ENCODE measurements around the gene PDE4B. TPM values are rescaled to one million over a fixed set of nuclear protein-coding genes. Genes with fewer than 3 reads are reported as not detected.
"Not testable (repeated sequence)": the region's sequence is repeated elsewhere in the genome, so short reads cannot be mapped to it uniquely, and the experiment has no call there.

The PDE4B gene
- total RNA-seq, 1 donor: 51.0 TPM

GRCh38 chr1:66399888-66400529 lies 607.3 kb downstream of the PDE4B start:
- TF ChIP-seq, protein P1, sequence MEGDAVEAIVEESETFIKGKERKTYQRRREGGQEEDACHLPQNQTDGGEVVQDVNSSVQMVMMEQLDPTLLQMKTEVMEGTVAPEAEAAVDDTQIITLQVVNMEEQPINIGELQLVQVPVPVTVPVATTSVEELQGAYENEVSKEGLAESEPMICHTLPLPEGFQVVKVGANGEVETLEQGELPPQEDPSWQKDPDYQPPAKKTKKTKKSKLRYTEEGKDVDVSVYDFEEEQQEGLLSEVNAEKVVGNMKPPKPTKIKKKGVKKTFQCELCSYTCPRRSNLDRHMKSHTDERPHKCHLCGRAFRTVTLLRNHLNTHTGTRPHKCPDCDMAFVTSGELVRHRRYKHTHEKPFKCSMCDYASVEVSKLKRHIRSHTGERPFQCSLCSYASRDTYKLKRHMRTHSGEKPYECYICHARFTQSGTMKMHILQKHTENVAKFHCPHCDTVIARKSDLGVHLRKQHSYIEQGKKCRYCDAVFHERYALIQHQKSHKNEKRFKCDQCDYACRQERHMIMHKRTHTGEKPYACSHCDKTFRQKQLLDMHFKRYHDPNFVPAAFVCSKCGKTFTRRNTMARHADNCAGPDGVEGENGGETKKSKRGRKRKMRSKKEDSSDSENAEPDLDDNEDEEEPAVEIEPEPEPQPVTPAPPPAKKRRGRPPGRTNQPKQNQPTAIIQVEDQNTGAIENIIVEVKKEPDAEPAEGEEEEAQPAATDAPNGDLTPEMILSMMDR (IDR thresholded peaks at IDR 0.05; ENCODE audit: insufficient read depth, low read depth, low read length): no peak
- H3K4me3 ChIP-seq (ENCODE audit: low read depth, low read length): no peak overlapping the region
- DNase-seq (ENCODE audit: low read depth): peak; percentile 51

DNA sequence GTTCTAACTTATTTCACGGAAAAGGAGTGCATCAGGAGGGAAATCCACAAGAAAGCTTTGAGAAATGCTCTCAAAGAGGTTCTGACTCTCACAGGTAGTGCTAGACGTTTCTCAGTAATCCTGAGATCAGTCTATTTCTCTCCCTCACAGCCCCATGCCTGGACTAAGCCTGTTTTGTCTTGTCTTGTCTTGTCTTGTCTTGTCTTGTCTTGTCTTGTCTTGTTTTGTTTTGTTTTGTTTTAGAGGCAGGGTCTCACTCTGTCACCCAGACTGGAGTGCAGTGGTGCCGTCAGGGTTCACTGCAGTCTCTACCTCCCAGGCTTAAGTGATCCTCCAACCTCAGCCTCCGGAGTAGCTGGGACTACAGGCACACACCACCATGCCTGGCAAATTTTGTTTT lies 608.0 kb downstream of the PDE4B start:
- DNase-seq (ENCODE audit: low read depth): no peak
- H3K4me3 ChIP-seq (ENCODE audit: low read depth, low read length): no peak overlapping the region
- TF ChIP-seq, protein P1 (IDR thresholded peaks at IDR 0.05; ENCODE audit: insufficient read depth, low read depth, low read length): no peak

GRCh38 chr1:66401244-66401643 lies 608.5 kb downstream of the PDE4B start:
- TF ChIP-seq, protein P1 (IDR thresholded peaks at IDR 0.05; ENCODE audit: insufficient read depth, low read depth, low read length): no peak
- H3K4me3 ChIP-seq (ENCODE audit: low read depth, low read length): no peak overlapping the region
- DNase-seq (ENCODE audit: low read depth): no peak

GRCh38 chr1:66402194-66402593 lies 609.5 kb downstream of the PDE4B start:
- no peak overlapping the region for H3K4me3 ChIP-seq (ENCODE audit: low read depth, low read length)
- TF ChIP-seq, protein P1 (IDR thresholded peaks at IDR 0.05; ENCODE audit: insufficient read depth, low read depth, low read length): no peak
- DNase-seq (ENCODE audit: low read depth): peak; percentile 65

GRCh38 chr1:66403007-66403731 lies 610.5 kb downstream of the PDE4B start:
- TF ChIP-seq, protein P1 (IDR thresholded peaks at IDR 0.05; ENCODE audit: insufficient read depth, low read depth, low read length): no peak
- no peak overlapping the region for H3K4me3 ChIP-seq (ENCODE audit: low read depth, low read length)
- no peak for DNase-seq (ENCODE audit: low read depth)

- DNase-seq (ENCODE audit: low read depth): no peak
- no peak overlapping the region for H3K4me3 ChIP-seq (ENCODE audit: low read depth, low read length)
- TF ChIP-seq, protein P1 (IDR thresholded peaks at IDR 0.05; ENCODE audit: insufficient read depth, low read depth, low read length): no peak
Observed at GRCh38 chr1:66405061-66405460, 612.4 kb downstream of the PDE4B start.

DNA sequence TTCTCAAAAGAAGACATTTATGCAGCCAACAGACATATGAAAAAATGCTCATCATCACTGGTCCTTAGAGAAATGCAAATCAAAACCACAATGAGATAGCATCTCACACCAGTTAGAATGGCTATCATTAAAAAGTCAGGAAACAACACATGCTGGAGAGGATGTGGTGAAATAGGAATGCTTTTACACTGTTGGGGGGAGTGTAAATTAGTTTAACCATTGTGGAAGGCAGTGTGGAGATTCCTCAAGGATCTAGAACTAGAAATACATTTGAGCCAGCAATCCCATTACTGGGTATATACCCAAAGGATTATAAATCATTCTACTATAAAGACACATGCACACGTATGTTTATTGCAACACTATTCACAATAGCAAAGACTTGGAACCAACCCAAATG lies 618.8 kb downstream of the PDE4B start:
- H3K4me3 ChIP-seq (ENCODE audit: low read depth, low read length): not testable (repeated sequence)
- peak; percentile 28 for DNase-seq (ENCODE audit: low read depth)

Data from fibroblast of villous mesenchyme (primary cell).